ENCODE data around the gene ATF3. TPM values are rescaled to one million over a fixed set of nuclear protein-coding genes. Genes with fewer than 3 reads are reported as not detected.
A peak's percentile ranks its signal among the peaks of the same experiment; 100 is the strongest.

Gene ATF3
- total RNA-seq, 1 donor from 2014 or later: 23.9 TPM

DNA sequence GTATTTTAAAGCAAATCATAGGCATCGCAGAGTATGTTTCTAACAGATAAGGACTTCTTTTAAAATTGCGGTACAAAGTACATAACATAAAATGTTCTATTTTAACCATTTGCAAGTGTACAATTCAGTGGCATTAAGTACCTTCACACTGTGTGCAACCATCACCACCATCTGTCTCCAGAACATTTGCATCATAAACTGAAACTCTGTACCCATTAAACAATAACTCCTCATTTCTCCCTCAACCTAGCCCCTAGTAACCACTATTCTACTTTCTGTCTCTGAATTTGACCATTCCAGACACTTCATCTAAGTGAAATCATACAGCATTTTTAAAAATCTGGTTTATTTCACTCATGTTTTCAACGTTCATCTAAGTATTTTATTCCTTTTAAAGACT is 16.6 kb upstream of the ATF3 start:
- intact Hi-C loops (cut with micrococcal nuclease): no loop called here
- peaks cover 16% of the 10 kb centered on the region for H3K4me1 Mint-ChIP-seq (ENCODE audit: low read depth)
- H3K36me3 Mint-ChIP-seq (ENCODE audit: low read depth): no peaks in the 10 kb centered on the region
- no peaks in the 10 kb centered on the region for H3K9me3 Mint-ChIP-seq
- H3K27me3 Mint-ChIP-seq (ENCODE audit: low read depth): peaks cover 29% of the 10 kb centered on the region
- no peak for DNase-seq (ENCODE audit: low spot score)
- no peak overlapping the region for H3K4me3 Mint-ChIP-seq (ENCODE audit: low read depth)
- H3K27ac Mint-ChIP-seq: no peak overlapping the region

DNA sequence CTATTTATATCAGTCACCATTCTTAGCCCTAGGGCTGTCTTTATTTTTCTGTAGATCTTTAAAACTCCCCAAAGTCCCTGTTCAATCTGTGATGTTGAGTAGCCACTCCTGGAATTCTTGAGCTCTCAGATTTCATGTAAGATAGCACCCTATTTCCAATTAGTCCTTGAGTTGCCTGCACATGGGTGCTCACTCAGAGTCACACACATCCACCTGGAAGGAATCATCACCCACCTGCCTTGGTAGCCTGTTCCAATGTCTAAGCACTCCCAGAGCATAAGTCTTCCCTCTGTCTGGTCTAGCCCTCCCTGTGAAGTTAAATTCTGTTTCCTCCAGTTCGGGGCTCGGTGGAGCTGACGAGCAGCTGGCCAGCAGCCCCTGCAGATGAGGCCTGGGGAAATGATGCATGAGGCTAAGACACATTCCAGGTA is 14.7 kb upstream of the ATF3 start:
- no peak overlapping the region for H3K27ac Mint-ChIP-seq
- DNase-seq (ENCODE audit: low spot score): no peak
- intact Hi-C loops (cut with micrococcal nuclease): no loop called here
- peaks cover 23% of the 10 kb centered on the region for H3K4me1 Mint-ChIP-seq (ENCODE audit: low read depth)
- peaks cover 21% of the 10 kb centered on the region for H3K27me3 Mint-ChIP-seq (ENCODE audit: low read depth)
- H3K4me3 Mint-ChIP-seq (ENCODE audit: low read depth): no peak overlapping the region
- no peaks in the 10 kb centered on the region for H3K9me3 Mint-ChIP-seq
- H3K36me3 Mint-ChIP-seq (ENCODE audit: low read depth): no peaks in the 10 kb centered on the region

DNA sequence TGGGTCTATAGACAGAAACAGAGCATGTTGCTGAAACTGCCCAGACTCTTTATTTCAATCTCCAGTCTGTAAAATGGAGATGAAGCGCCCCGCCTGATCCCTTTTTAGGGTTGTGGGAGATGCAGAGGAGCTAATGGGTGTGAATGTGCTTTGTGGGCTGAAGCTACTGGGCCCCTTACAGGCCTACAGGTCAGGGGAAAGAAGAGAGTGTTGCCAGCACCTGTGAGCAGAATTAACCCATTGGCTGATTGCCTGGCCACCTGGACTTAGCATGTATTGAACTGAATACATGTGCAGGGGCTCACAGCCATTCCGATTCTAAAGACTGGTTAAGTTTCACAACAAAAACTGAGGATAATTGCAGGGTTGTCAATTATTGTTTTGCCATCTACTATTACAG is 13.9 kb upstream of the ATF3 start:
- Mint-ChIP-seq H3K9me3 (no peaks in the 10 kb centered on the region), H3K36me3 (ENCODE audit: low read depth) (no peaks in the 10 kb centered on the region), H3K4me1 (ENCODE audit: low read depth) (peaks cover 23% of the 10 kb centered on the region), H3K27me3 (ENCODE audit: low read depth) (peaks cover 15% of the 10 kb centered on the region), H3K27ac (no peak overlapping the region), H3K4me3 (ENCODE audit: low read depth) (no peak overlapping the region)
- intact Hi-C loops (cut with micrococcal nuclease): no loop called here
- DNase-seq (ENCODE audit: low spot score): no peak

DNA sequence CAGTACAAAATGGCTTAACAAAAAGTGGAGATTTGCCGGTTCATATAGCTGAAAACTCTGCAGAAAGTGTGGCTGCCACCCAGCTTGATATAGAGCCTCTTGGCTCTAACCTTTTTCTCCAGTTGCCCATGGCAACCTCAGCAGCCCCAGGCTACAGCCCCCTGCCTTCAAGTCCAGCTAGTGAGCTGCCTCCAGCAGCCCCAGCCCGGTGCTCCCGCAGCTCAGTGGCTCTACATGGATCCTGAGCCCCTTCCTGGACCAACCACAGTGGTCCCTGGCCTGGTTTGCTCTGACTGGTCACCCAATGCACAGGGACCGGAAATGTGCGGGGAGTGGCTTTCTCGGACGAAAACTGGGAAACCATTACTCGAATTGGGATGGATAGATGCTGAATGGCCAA is 13.3 kb upstream of the ATF3 start:
- Mint-ChIP-seq H3K36me3 (ENCODE audit: low read depth) (no peaks in the 10 kb centered on the region), H3K27ac (peak overlapping the region; percentile 91), H3K9me3 (no peaks in the 10 kb centered on the region), H3K4me1 (ENCODE audit: low read depth) (peaks cover 23% of the 10 kb centered on the region), H3K27me3 (ENCODE audit: low read depth) (peaks cover 14% of the 10 kb centered on the region), H3K4me3 (ENCODE audit: low read depth) (no peak overlapping the region)
- intact Hi-C loops (cut with micrococcal nuclease): no loop called here
- no peak for DNase-seq (ENCODE audit: low spot score)

DNA sequence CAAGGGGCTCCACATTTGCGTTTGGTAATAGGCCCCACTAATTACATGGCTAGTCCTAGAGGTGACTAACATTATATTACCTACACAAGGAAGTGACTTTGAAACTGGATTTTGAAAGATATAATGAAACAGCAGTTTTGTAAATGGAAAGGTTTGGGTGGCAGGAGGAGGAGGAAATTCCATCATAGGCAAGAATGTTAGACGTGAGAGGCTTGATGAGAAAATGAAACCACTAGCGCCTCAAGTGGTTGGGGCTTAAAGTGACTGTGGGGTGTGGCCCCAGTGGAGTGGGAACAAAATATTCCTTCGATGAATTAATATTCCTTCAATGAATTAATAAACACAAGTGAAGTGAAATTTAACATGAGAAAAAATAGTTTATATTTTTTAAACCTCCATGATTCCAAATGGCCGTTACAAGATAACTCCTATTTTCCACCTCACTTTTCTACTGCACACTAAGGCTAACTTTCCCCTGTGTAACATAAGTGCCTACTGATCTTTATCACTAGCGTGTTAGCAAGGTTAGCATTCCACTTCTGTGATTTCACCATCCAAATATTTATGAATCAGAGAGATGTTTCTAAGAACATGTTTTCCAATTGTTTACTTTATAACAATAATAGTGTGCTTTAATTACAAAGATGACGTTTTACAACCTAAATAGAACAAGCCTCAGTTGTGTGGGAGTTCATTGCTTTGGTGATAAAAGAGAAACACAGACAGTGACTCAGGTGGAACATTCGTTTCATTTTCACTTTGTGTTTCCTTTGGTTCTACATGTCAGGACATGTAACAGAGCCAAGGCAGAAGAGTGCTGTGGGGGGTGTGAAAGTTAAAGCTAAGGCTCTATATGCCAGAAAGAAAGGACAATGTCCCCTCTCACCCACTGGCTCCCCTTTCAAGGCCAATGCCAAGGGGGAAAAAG is 12.5 kb upstream of the ATF3 start:
- Mint-ChIP-seq H3K9me3 (no peaks in the 10 kb centered on the region), H3K4me3 (ENCODE audit: low read depth) (peak overlapping the region; percentile 43), H3K4me1 (ENCODE audit: low read depth) (peaks cover 26% of the 10 kb centered on the region), H3K27ac (peak overlapping the region; percentile 91), H3K27me3 (ENCODE audit: low read depth) (peaks cover 7% of the 10 kb centered on the region), H3K36me3 (ENCODE audit: low read depth) (no peaks in the 10 kb centered on the region)
- DNase-seq (ENCODE audit: low spot score): peak; percentile 55
- intact Hi-C loops (cut with micrococcal nuclease): loop anchor here (1.0 kb wide), 2 partner anchors 12 to 29 kb away; partner anchors contain the start of gene ATF3

DNA sequence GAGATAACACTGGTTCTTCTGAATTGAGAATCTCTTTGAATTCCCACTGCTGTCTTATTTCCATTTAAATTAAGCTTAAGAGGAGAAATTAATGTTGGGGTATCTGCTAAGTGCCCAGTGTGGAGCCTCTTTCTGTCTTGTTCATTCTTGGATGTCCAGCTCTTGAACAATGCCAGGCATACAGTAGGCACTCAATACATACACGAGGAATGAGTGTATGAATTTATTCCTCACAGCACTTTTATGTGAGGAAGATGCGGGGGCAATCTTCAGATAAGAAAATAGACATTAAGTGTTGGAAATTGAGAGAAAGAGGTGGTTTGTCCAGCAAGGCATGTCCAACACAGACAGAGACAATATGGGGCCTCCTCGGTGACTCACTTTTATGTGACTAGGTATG is 11.8 kb upstream of the ATF3 start:
- H3K4me1 Mint-ChIP-seq (ENCODE audit: low read depth): peaks cover 33% of the 10 kb centered on the region

DNA sequence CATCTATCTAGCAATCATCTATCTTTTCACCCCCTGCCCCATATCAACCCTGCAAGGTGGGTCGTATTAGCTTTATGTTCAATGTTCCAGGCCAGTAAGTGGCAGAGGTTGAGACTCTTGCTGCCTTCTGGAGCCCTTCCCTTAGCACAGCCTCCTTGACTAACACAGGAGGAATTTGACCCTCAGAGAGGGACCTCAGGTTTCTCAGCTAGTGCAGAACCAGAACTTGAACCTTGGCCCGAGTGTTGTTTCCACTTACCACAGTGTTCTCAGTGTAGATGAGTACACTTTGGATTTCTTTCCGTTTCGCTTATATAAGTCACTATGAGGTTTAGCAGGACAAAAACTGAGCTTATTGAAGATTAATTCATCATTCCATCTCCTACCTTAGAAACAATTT is 11.1 kb upstream of the ATF3 start:
- no peak for DNase-seq (ENCODE audit: low spot score)
- Mint-ChIP-seq H3K36me3 (ENCODE audit: low read depth) (no peaks in the 10 kb centered on the region), H3K4me3 (ENCODE audit: low read depth) (no peak overlapping the region), H3K27me3 (ENCODE audit: low read depth) (peaks cover 6% of the 10 kb centered on the region), H3K27ac (peak overlapping the region; percentile 63), H3K4me1 (ENCODE audit: low read depth) (peaks cover 36% of the 10 kb centered on the region), H3K9me3 (no peaks in the 10 kb centered on the region)
- intact Hi-C loops (cut with micrococcal nuclease): no loop called here

More for the DNA sequence above, 11.8 kb upstream of the ATF3 start:
- Mint-ChIP-seq H3K36me3 (ENCODE audit: low read depth) (no peaks in the 10 kb centered on the region), H3K9me3 (no peaks in the 10 kb centered on the region), H3K27me3 (ENCODE audit: low read depth) (peaks cover 5% of the 10 kb centered on the region), H3K4me3 (ENCODE audit: low read depth) (no peak overlapping the region), H3K27ac (peak overlapping the region; percentile 91)
- intact Hi-C loops (cut with micrococcal nuclease): loop anchor here (1.0 kb wide), 2 partner anchors 12 to 29 kb away; partner anchors contain the start of gene ATF3
- DNase-seq (ENCODE audit: low spot score): no peak

DNA sequence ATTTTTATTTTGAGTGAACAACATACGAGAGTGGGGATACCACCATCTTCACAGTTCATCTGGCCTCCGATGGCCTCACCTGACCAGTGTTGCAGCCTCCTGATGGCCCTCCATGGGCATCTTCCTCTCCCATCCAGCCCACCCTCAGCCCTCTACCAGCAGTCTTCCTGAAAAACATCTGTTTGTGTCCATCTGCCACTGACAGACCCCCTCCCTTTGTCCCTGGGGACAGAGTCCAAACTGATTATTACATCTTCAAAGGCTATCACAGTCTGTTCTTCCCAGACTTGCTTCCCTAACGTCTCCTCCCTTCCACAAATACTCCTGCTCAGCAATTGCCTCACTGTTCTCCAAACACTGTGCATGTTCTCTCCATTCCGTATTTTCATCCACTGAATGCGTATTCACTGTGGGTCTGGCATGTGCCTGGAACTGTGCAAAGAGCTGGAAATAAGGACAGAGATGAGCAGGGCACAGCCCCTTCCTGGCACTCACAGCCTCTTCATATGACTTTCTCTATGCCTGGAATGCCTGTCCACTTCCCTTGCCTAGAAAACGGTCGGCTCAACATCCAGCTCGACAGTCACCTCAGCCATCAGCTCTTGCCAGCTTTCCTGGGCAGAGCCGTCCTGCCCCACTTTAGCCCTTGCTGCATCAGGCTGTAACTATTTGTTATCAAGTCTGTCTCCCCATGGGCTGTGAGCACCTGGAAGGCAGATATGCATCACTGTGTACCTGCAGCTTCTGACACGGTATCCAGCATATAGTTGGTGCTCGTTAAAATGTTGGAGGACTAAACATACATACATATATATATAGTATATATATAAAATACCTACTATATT is 8.3 kb upstream of the ATF3 start:
- intact Hi-C loops (cut with micrococcal nuclease): no loop called here
- peaks cover 31% of the 10 kb centered on the region for H3K27me3 Mint-ChIP-seq (ENCODE audit: low read depth)
- H3K9me3 Mint-ChIP-seq: no peaks in the 10 kb centered on the region
- DNase-seq (ENCODE audit: low spot score): no peak
- H3K4me1 Mint-ChIP-seq (ENCODE audit: low read depth): peaks cover 37% of the 10 kb centered on the region
- no peak overlapping the region for H3K27ac Mint-ChIP-seq
- no peaks in the 10 kb centered on the region for H3K36me3 Mint-ChIP-seq (ENCODE audit: low read depth)
- no peak overlapping the region for H3K4me3 Mint-ChIP-seq (ENCODE audit: low read depth)

DNA sequence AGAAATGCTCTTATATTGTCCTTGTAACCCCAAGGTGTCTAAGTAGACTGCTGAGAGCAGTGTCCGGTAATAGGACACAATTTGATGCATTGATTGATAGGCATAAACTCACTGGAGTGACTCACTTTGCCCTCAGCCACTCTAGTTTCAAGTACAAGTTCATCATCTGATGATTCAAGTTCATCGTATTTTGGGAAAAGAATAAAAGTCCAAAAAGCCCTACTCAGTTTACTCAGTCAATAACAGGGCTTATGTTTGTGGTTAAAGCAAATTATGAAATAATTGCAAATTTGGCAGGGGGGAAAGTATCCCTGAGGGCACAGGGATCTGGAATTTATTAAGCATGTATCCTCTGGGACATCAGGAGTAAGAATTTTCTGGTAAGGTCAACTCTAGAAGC is 7.6 kb upstream of the ATF3 start:
- peaks cover 38% of the 10 kb centered on the region for H3K4me1 Mint-ChIP-seq (ENCODE audit: low read depth)
- no peak overlapping the region for H3K27ac Mint-ChIP-seq
- no peaks in the 10 kb centered on the region for H3K9me3 Mint-ChIP-seq
- peaks cover 38% of the 10 kb centered on the region for H3K27me3 Mint-ChIP-seq (ENCODE audit: low read depth)
- intact Hi-C loops (cut with micrococcal nuclease): no loop called here
- H3K4me3 Mint-ChIP-seq (ENCODE audit: low read depth): no peak overlapping the region
- H3K36me3 Mint-ChIP-seq (ENCODE audit: low read depth): no peaks in the 10 kb centered on the region
- no peak for DNase-seq (ENCODE audit: low spot score)

DNA sequence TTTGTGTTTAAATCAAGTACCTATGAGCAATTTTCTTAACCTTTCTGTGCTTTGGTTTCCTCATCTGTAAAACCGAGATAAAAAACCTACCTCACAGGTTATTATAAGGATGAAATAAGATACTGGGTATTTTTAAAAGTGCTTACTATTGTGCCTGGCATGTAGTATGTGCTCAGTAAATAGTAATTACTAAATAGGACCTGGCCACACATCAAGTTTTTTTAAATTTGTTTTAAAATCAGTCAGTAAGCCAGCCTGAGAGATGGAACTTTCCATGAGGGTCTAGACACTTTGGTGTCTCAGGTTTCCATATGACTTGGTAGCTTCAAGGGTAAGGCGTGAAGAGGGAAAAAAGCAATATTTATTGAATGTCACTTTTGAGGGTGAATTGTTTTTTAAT is 7.0 kb upstream of the ATF3 start:
- H3K9me3 Mint-ChIP-seq: no peaks in the 10 kb centered on the region
- no peak overlapping the region for H3K4me3 Mint-ChIP-seq (ENCODE audit: low read depth)
- H3K27me3 Mint-ChIP-seq (ENCODE audit: low read depth): peaks cover 42% of the 10 kb centered on the region
- no peak for DNase-seq (ENCODE audit: low spot score)
- no peak overlapping the region for H3K27ac Mint-ChIP-seq
- intact Hi-C loops (cut with micrococcal nuclease): no loop called here
- H3K36me3 Mint-ChIP-seq (ENCODE audit: low read depth): no peaks in the 10 kb centered on the region
- H3K4me1 Mint-ChIP-seq (ENCODE audit: low read depth): peaks cover 38% of the 10 kb centered on the region

DNA sequence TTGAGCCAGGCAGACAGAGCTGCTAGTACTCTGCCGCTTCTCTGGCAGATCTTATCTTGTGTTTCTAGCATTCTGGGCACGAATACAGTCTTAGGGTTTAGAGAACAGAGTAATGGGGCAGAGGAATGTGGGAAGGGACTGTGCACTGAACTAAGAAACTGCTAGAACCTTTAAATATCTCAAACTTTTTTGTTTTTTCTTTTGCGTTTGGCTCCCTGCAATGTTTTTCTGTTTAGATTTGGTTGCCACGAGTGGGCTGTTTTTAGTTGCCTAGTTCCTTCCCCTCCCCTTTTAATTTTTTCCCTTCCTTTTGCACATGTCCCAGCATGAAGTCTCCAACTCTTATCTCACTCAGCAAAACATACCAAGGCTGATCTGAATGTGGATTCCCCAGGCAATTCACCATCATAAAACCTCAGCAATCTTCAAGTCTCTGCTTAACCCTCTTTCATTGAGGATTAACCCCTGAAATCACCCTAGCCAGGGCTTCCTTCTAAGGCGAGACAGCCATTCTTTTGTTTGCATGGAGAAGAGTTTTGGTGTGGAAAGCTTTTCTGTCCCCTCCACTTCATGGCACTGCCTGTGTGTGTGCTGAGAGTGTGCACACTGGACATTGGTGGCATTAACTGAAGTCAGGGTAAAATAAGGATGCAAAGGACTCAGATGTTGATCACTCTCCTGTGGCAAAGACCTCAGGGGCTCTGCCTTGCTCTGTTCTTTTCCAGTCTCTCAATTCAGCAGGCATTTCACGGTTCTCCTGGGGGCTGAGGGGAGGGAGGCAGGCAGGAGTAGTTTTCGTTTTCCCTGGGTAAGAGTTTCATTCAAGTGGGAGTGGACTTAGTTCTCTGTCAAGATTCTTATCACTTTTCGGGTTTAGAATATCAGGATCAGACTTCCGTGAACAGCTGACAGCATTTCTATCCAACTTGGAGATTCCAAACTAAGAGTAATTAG is 2.8 kb upstream of the ATF3 start:
- intact Hi-C loops (cut with micrococcal nuclease): loop anchor here (5.0 kb wide), 1 partner anchor 92 kb away; the partner anchor contains the start of gene BATF3
- H3K27me3 Mint-ChIP-seq (ENCODE audit: low read depth): peaks cover 52% of the 10 kb centered on the region
- H3K4me1 Mint-ChIP-seq (ENCODE audit: low read depth): peaks cover 47% of the 10 kb centered on the region
- no peak for DNase-seq (ENCODE audit: low spot score)
- no peak overlapping the region for H3K27ac Mint-ChIP-seq
- peak overlapping the region; percentile 0 for H3K4me3 Mint-ChIP-seq (ENCODE audit: low read depth)
- no peaks in the 10 kb centered on the region for H3K9me3 Mint-ChIP-seq
- peaks cover 3% of the 10 kb centered on the region for H3K36me3 Mint-ChIP-seq (ENCODE audit: low read depth)
